Measurements from ENCODE around the gene CEP192.
A peak's percentile ranks its signal among the peaks of the same experiment; 100 is the strongest.
"Not testable (repeated sequence)": the region's sequence is repeated elsewhere in the genome, so short reads cannot be mapped to it uniquely, and the experiment has no call there.

Gene CEP192, protein sequence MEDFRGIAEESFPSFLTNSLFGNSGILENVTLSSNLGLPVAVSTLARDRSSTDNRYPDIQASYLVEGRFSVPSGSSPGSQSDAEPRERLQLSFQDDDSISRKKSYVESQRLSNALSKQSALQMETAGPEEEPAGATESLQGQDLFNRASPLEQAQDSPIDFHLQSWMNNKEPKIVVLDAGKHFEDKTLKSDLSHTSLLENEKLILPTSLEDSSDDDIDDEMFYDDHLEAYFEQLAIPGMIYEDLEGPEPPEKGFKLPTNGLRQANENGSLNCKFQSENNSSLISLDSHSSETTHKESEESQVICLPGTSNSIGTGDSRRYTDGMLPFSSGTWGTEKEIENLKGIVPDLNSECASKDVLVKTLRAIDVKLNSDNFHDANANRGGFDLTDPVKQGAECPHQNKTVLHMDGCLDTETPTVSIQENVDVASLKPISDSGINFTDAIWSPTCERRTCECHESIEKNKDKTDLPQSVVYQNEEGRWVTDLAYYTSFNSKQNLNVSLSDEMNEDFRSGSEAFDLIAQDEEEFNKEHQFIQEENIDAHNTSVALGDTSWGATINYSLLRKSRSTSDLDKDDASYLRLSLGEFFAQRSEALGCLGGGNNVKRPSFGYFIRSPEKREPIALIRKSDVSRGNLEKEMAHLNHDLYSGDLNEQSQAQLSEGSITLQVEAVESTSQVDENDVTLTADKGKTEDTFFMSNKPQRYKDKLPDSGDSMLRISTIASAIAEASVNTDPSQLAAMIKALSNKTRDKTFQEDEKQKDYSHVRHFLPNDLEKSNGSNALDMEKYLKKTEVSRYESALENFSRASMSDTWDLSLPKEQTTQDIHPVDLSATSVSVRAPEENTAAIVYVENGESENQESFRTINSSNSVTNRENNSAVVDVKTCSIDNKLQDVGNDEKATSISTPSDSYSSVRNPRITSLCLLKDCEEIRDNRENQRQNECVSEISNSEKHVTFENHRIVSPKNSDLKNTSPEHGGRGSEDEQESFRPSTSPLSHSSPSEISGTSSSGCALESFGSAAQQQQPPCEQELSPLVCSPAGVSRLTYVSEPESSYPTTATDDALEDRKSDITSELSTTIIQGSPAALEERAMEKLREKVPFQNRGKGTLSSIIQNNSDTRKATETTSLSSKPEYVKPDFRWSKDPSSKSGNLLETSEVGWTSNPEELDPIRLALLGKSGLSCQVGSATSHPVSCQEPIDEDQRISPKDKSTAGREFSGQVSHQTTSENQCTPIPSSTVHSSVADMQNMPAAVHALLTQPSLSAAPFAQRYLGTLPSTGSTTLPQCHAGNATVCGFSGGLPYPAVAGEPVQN (N-terminal part only)

DNA sequence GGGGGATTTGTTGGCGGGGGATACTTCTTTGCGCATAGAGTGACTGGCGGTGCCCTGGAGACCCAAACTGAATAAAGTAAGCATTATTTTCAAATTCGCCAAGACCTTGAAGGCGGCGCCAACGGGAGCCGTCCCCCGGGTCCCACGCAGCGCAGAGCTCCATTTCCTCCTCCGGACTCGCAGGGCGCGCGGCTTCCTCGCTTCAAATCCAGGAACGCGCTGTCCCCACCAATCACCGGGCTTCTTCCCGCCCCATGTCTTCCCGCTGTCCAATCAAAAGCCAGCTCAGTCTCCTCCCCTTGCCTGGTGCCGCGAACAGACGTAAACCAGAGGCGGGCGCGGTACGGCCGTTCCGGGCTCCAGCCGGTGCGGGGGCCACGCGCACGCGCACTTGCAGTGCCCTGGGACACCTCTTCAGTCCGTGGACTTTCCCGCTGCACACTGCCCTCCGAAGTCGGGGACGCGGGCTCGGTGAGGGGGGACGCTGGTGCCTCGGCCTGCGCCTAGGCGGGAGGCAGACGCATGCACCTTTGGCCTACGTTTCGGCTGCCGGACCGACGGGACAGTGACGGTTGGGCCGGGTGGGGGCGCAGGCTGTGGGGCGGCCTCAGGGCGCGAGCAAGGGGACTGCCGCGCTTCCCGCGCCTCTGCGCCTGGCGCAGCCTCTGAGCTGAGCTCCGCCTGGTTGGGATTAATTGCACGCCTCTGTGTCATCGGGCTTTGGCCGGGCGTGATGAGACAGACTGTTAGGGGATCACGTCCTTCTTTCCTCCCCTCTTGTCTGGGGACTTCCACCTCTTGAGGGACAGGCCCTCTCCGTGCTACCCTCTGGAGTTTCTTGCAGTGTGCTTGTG is at the start of gene CEP192:
CEP192 (plus strand) TSS at position 396 of the 854 bp plus-strand sequence. CDS start 8,063 bp downstream, outside the sequence.
- peak; percentile 96 for DNase-seq

DNA sequence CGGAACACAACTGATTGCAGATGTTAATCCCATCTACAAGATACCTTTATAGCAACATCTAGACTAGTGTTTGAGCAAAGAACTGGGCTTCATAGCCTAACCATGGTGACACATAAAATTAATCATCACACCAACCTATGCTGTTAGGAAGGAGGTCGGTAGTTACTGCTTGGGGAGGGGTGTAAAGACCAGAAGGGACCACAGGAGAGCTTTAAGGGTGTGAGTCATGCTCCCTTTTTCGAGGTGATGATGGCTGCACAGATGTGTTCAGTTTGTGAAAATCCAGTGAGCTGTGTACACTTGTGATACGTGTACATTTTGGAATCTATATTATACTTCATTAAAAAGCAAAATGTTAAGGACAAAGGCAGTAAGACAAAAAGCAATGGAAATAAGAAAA is 47.9 kb upstream of the CEP192 start:
- DNase-seq, result no peak

DNA sequence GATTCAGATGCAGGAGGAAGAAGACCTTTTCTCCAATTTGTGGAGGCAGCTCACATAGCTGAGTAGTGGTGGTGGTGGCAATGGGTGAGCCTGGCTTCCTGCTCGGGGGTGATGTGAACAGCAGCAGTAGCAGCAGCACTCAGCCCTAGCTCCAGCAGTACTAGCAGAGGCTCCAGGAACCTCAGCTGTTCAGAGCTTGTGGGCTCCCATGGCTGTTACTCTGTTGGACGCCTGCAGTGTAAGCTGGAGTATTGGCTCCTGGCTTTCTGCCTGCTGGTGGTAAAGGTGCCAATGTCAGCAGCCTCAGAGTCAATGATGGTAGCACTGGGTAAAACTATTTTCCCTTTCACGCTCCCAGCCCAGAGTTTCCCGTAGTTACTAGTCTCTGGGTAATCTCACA is 46.5 kb upstream of the CEP192 start:
- DNase-seq, result no peak

DNA sequence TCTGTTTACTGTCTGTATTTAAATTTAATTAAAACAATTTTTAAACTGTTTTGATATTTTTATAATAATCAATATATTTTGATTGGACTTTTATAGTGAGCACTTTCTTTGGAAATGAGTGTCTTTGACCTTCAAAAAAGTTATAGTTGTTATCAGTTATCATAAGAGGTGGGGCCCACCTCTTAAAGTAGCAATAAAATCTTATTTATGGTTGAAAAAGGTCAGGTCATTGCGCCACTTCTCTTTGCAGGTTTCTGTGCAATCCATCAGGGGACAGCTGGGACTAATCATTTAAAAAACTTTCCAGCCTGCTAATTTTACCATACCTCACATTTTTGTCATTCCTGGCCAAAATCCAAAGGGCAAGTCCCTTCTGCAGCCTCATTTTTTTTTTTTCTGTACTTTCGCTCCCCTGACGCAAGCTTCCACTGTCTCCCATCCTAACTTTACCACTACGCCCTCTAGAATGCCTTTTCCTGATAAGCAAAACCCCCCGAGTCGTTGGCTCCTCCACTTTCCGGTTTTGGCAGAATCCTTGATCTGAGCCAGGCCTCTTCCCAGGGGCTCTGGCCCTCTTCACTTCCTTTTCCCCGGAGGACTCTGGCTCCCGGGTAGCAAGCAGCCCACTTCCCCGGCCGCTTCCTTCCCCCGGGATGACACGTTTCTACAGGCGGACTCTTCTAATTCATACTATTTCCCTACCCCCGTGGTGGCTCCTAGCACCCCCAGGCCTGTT is 44.4 kb upstream of the CEP192 start:
- no peak for DNase-seq

DNA sequence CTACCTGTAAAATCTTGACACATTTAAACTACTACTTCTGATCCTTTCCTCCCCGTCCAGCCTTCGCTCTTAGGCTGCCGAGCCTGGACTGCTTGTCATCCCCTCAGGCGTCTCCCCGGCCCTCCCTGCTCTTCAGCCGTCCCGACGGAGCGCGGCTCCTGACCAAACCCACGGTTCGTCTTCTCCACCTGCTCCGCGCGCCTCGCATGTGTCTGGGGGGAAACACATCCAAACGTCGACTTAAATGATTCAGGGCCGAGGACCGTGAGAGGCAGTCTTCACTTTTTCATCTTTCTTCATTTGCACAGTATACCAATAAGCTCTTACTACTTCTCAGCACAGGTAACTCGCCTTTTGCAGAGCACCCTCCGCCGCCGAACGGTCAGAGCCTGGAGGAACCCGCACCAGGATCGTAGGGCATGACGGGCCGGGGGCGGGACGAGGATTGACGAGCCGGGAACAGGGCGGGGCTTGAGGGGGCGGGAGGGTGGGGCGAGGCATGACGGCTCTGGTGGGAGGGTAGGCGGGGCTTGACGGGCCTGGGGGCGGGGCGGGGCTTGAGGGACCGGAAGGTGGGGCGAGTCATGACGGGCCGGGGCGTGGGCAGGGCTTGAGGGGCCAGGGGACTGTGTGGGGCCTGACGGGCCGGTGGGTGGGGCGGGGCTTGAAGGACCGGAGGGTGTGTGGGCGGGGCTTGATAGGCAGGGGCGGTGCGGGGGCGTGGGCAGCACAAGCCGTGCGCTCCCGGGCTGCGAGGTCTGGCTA is 43.7 kb upstream of the CEP192 start, which contains the start of gene SEH1L:
SEH1L (plus strand) TSS at position 727 of the 765 bp plus-strand sequence. CDS start 111 bp downstream, outside the sequence.
- peak; percentile 100 for DNase-seq

DNA sequence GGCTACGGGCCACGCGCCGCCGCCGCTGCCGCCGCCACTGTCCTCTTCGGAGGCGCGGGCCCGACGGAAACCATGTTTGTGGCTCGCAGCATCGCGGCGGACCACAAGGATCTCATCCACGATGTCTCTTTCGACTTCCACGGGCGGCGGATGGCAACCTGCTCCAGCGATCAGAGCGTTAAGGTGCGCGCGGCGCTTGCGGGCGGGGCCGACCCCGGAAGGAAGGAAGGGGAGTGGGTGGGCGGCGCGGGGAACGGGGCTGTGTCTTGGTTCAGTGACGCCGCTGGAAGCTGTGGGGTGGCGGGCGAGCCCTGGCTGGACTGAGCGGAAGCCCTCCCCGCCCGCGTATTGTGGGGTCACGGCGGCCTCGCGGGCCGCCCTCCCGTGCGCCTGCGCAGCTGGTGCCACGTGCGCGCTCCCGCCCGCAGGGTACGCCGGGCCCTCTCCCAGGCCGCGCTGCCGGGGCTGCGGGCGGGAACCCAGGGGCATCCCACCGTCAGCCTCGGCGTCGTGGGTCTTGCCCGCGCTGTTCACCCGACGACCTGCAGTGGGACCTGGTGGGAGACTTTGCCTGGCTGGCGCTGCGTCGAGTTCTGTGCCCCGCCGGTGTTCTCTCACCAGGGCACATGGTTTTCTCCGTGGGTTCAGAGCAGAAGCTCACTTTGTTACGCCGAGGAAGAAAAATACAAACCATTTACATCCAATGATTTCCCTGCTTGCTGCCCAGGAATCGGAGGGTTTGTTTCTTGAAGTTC is 42.9 kb upstream of the CEP192 start:
- DNase-seq, result peak; percentile 98

DNA sequence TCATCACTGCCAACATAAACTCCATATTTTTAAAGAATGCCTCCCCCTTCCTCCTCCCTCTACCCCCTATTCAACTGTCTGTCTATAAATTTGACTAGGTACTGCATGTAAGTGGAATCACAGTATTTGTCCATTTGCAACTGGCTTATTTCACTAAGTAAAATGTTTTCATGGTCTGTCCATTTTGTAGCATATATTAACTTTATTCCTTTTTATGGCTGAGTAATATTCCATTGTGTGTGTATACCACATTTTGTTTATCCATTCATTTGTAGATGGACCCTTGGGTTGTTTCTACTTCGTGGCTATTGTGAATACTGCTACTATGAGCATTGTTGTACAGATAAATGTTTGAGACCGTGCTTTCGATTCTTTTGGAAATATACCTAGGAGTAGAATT is 32.7 kb upstream of the CEP192 start:
- no peak for DNase-seq

DNA sequence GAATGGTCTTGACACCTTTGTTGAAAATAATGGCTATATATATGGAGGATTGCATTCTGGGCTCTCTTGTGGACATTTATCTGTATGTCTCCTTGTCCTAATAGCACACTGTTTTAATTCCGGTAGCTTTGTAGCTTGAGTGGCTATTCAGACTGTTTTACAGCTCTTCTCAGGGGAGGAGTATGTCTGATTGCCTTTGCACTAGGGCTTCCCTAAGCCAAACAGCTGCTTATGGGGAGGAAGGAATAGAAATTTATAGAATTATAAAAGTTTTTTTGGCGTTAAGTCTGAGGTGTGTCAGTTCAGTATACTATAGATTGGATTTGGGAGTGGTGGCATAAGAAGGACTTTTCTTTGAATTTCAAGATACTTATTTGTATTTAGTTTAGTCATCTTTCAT is 30.8 kb upstream of the CEP192 start:
- DNase-seq, result no peak

DNA sequence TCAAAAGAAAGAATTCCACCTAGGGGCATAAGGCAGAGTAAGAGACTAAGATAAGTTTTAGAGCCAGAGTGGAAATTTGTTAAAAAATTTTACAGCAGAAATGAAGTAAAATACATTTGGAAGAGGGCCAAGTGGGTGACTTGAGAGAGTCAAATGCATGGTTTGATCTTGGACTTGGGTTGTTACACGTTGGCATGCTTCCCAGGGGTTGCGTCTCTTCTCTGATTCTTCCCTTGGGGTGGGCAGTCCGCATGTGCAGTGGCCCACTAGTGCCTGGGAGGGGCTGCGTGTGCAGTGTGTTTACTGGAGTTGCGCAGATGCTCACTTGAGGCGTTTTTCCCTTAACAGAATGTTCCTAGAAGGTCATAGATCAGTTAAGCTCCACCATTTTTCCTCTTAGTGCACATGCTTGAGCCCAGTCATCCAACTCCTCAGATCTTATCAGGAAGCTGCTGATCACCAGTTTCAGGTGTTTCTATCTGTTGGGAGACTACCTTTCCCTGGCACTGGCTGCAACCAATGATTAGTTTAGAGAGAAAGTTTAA is 30.2 kb upstream of the CEP192 start:
- no peak for DNase-seq

DNA sequence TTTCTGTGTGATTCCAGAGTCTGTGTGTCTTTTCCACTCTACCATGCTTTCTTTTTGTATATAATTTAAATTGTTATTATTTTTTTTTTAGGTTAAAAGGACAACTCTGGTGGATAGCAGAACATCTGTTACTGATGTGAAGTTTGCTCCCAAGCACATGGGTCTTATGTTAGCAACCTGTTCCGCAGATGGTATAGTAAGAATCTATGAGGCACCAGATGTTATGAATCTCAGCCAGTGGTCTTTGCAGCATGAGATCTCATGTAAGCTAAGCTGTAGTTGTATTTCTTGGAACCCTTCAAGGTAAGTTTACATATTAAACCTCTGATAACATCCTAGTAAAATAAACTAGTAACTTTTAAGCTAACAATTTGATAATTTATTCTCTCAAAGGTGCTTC is 28.1 kb upstream of the CEP192 start:
- DNase-seq, result no peak

DNA sequence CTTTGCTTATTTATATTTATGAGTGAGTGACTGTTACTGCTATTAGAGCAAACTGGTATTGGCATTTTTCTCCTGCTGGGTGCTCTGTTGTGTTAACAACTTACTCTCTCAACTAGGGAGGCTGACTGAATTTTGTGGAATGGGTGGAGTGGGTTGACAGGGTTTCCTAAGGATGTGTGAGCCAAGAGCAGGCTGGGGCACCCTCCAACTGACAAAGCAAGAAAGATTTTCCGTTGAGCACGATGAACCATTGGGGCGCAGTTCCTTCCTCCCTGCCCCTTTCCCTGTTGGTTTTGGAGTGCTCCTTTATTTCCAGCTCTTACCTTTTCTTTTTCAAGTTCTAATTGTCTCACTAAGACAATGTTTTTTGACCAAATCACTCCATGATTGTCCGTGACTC is 23.0 kb upstream of the CEP192 start:
- no peak for DNase-seq

DNA sequence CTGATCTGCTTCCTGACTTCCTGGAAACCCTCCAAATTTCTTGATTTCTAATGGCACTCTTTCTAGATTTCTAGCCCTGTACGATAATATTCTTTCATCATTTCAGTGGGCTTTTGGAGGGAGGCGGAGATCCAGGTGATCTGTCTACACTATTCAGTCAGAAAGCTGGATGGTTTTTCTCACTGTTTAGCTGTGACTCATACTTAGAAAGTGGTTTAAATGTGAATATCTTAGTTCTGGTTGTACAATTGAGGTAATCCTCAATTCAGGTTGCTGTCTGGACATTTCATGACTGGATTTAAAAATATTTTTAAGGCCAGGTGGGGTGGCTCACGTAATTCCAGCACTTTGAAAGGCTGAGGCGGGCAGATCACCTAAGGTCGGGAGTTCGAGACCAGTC is 22.5 kb upstream of the CEP192 start:
- no peak for DNase-seq

DNA sequence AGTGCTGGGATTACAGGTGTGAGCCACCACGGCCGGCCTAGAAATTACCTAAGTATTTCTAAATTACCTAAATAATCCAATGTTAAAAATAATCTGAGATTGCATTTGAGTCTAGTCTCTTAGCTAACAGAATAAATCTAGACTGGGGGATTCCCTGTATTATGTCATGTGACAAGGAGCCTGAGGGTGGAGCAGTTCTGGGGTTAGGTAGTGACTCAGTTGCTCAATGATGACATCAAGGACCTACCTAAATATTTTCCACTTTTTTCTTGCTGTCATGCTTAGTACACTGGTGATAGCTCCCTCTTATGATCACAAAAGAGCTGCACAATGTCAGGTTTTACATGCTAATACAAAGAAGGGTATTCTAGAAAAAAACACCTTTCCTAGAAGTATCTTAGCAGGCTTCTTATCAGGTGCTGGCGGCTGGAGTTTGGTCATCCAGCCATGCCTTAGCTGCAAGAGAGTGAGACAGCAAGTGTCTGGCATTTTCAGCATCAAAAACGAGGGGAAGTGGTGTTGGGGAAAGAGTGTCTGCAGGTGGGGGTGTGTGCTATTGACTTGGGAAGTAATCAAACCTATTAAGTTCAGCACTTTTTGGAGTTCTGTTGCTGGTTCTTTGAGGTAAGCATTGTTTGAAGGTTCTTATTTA is 17.5 kb upstream of the CEP192 start:
- DNase-seq, result no peak

DNA sequence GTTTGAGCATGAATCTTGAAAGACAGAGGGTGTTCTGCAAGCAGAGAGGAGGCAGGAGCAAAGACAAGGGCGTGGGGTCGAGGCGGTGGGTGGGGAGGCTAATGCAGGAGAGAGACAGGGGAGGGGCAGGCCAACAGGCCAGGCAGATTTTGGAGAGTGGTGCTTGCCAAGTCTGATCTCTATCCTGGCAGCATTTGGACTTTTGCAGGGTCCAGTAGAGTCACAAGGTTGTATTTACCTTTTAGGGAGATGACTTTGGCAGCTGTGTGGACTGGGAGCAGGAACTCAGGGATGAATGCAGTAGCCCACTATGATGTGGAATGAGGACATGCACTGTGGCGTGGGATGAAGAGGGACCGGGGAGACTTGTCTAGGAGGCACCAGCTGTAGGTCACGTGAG is 15.7 kb upstream of the CEP192 start:
- DNase-seq, result no peak

DNA sequence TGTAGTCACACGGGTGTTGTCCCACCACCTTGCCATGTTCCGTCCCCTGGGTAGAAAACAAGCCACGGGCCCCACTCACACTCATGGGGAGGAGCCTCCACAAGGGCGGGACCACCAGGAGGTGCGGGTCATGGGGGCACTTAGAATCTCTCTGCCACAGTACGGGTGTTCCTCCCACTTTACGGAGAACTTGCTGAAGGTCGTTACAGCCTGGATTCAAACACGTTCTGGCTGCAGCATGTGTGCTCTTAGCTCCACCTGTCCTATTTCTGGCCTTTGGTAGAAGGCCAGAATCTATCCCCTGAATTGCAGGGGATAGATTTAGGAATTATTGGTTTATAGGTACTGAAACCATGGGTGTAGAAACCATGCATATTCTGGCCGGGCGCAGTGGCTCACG is 14.9 kb upstream of the CEP192 start:
- no peak for DNase-seq

DNA sequence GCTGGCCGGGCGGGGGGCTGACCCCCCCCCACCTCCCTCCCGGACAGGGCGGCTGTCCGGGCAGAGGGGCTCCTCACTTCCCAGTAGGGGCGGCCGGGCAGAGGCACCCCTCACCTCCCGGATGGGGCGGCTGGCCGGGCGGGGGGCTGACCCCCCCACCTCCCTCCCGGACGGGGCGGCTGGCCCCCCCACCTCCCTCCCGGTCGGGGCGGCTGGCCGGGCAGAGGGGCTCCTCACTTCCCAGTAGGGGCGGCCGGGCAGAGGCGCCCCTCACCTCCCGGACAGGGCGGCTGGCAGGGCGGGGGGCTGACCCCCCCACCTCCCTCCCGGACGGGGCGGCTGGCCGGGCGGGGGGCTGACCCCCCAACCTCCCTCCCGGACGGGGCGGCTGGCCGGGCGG is 11.1 kb upstream of the CEP192 start:
- DNase-seq, result not testable (repeated sequence)

DNA sequence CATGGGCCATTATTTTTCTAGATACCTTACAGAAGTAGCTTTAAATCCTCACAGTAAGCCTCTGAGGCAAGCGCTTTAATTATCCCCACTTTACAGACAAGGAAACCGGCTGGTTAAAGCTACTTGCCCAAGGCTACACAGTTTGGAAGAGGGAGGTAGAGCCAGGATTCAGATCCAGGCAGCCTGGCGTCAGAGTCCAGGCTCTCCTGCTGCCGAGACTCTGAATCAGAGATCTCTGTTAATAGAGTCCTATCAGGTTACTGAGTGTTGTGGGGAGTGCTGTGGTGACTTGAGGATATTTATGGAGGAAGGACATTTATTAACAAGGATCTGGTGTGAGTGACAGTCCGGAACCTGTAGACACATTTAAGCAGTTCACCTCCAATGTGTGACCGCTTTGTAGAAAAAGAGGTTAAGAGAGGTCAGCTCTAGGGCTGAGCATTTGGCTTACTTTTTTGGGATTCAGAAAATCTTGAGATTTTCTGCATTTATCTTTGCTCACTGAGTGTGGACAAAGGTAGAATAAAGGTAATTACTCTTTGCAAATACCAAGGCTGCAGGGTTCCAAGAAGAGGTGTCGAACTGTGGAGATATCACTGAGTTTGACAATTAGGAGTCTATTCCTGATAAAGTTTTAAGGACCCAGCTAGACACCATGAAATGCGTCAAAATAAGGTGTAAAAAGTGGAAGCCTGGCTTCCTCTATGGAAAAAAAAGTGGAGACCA is 1.6 kb upstream of the CEP192 start:
- DNase-seq, result no peak

DNA sequence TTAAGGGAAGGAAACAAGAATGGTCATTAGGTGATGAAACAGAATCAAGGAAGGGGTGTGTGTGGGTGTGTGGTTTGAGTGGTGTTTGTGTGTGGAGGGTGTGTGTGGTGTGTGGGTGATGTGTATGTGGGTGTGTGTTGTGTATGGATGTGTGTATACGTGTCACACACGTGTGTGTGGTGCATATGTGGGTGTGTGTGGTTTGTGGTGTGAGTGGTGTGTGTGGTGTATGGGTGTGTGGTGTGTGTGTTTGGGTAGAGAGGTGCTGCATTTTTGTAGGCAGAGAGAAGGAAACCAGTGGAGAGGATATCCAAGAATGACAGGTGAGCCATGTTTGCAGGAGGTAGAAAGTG is 1.1 kb upstream of the CEP192 start:
- peak; percentile 70 for DNase-seq

All from stimulated activated CD8-positive, alpha-beta memory T cell treated with anti-CD3 and anti-CD28 coated beads, Interleukin-4, amount 100 ng/mL, for 48 hours (primary cell).